ENCODE results near the gene TOB1.

Gene TOB1

DNA sequence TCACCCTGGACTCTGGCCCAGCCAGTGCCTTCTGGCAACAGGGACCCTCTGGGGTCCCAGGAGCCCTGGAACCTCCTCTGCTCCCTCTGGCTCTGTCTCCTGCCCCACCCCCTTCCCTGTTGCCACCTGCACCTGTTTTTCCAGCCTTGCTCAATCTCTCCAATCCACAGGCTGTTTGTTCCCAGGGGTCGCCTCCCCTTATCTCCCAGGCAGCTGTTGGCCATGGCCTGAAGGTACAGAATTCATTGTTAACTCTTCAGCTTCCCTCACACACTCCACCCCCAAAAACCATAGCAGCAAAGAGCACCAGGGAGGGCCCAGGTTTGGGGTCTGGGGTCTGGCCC, 39.3 kb upstream of the TOB1 start:
- H3K79me2 ChIP-seq (ENCODE audit: insufficient read depth, low read length) = no peaks in the 10 kb centered on the region
- H4K20me1 ChIP-seq (ENCODE audit: low read depth, low read length) = no peaks in the 10 kb centered on the region
- H2AFZ ChIP-seq (ENCODE audit: low read depth, low read length, severe bottlenecking) = no peak overlapping the region
- H3K9me2 ChIP-seq (replicated peaks; ENCODE audit: insufficient read depth, low read length) = no peaks in the 10 kb centered on the region
- TF ChIP-seq, protein P1, sequence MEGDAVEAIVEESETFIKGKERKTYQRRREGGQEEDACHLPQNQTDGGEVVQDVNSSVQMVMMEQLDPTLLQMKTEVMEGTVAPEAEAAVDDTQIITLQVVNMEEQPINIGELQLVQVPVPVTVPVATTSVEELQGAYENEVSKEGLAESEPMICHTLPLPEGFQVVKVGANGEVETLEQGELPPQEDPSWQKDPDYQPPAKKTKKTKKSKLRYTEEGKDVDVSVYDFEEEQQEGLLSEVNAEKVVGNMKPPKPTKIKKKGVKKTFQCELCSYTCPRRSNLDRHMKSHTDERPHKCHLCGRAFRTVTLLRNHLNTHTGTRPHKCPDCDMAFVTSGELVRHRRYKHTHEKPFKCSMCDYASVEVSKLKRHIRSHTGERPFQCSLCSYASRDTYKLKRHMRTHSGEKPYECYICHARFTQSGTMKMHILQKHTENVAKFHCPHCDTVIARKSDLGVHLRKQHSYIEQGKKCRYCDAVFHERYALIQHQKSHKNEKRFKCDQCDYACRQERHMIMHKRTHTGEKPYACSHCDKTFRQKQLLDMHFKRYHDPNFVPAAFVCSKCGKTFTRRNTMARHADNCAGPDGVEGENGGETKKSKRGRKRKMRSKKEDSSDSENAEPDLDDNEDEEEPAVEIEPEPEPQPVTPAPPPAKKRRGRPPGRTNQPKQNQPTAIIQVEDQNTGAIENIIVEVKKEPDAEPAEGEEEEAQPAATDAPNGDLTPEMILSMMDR (IDR thresholded peaks at IDR 0.05; ENCODE audit: insufficient read depth, low read length, poor library complexity, severe bottlenecking) = no peak
- no peaks in the 10 kb centered on the region for H3K27me3 ChIP-seq (ENCODE audit: low read length)
- 0 out of 2 replicates have a peak, but pooled peaks cover 6% of the 10 kb centered on the region for H3F3A ChIP-seq (ENCODE audit: insufficient read depth)
- H3K9ac ChIP-seq (ENCODE audit: low read length) = no peak overlapping the region
- H3K9me3 ChIP-seq (ENCODE audit: insufficient read depth, low read length) = no peaks in the 10 kb centered on the region
- H3K4me2 ChIP-seq (ENCODE audit: low read depth, low read length, poor library complexity, severe bottlenecking) = no peak overlapping the region
- H3K4me3 ChIP-seq (ENCODE audit: insufficient read depth, low read length, poor library complexity, severe bottlenecking) = no peak overlapping the region
- no peaks in the 10 kb centered on the region for H3K36me3 ChIP-seq (ENCODE audit: low read length)
- peak overlapping the region; percentile 90 for H3K27ac ChIP-seq (ENCODE audit: low read depth, low read length)

GRCh38 chr17:50904518-50905459, 38.6 kb upstream of the TOB1 start:
- Histone ChIP-seq H2AFZ (ENCODE audit: low read depth, low read length, severe bottlenecking) (peak overlapping the region; percentile 47), H3K9me2 (replicated peaks; ENCODE audit: insufficient read depth, low read length) (no peaks in the 10 kb centered on the region), H3K4me2 (ENCODE audit: low read depth, low read length, poor library complexity, severe bottlenecking) (peak overlapping the region; percentile 47), H3K27me3 (ENCODE audit: low read length) (no peaks in the 10 kb centered on the region), H4K20me1 (ENCODE audit: low read depth, low read length) (no peaks in the 10 kb centered on the region), H3K9me3 (ENCODE audit: insufficient read depth, low read length) (no peaks in the 10 kb centered on the region), H3K79me2 (ENCODE audit: insufficient read depth, low read length) (no peaks in the 10 kb centered on the region), H3K27ac (ENCODE audit: low read depth, low read length) (peak overlapping the region; percentile 90), H3F3A (ENCODE audit: insufficient read depth) (0 out of 2 replicates have a peak, but pooled peaks cover 6% of the 10 kb centered on the region), H3K9ac (ENCODE audit: low read length) (peak overlapping the region; percentile 32), H3K4me3 (ENCODE audit: insufficient read depth, low read length, poor library complexity, severe bottlenecking) (no peak overlapping the region), H3K36me3 (ENCODE audit: low read length) (no peaks in the 10 kb centered on the region)
- no peak for TF ChIP-seq EZH2phosphoT487 (conservative IDR thresholded peaks at IDR 0.05; ENCODE audit: low read length)
- TF ChIP-seq, protein P1 (IDR thresholded peaks at IDR 0.05; ENCODE audit: insufficient read depth, low read length, poor library complexity, severe bottlenecking) = no peak

DNA sequence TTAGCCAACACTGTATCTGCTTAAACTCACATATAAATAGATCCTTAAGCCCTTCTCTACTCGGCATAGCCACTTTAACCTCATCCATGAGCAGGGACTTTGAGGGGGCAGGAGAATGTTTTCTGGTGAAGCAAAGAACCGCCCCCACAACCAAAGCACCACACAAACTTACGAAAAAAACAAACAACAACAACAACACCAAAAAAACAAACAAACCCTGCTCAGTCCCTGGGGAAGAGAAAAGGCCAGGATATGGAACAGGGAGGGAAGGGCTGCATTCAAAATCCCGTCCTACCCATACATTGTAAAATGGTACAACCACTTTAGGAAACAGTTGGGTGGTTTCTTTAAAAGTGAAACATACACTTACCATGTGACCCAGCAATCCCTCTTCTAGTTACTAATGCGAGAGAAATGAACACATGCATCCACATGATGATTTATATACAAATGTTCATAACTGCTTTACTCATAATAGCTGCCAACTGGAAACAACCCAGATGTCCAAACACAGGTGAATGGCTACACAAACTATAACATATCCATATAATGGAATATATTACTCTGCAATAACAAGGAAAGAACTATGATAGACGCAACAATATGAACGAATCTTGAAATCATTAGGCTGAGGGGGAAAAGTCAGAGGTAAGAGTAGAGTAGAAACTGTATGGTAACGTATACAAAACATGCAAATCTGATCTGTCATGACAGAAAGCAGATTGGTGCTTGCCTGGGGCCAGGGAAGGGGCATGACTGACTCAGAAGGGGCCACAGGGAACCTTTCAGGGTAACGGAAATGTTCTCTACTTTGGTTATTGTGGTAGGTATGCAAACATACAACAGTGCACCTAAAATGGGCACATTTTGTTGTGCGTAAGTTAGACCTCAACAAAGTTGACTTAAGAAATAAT, 37.7 kb upstream of the TOB1 start:
- Histone ChIP-seq H3K79me2 (ENCODE audit: insufficient read depth, low read length) (no peaks in the 10 kb centered on the region), H3K36me3 (ENCODE audit: low read length) (no peaks in the 10 kb centered on the region), H3K27me3 (ENCODE audit: low read length) (no peaks in the 10 kb centered on the region), H3K9ac (ENCODE audit: low read length) (peak overlapping the region; percentile 32), H2AFZ (ENCODE audit: low read depth, low read length, severe bottlenecking) (peak overlapping the region; percentile 47), H3K4me2 (ENCODE audit: low read depth, low read length, poor library complexity, severe bottlenecking) (peak overlapping the region; percentile 47), H3K9me2 (replicated peaks; ENCODE audit: insufficient read depth, low read length) (no peaks in the 10 kb centered on the region), H4K20me1 (ENCODE audit: low read depth, low read length) (no peaks in the 10 kb centered on the region), H3K9me3 (ENCODE audit: insufficient read depth, low read length) (no peaks in the 10 kb centered on the region), H3F3A (ENCODE audit: insufficient read depth) (0 out of 2 replicates have a peak, but pooled peaks cover 6% of the 10 kb centered on the region), H3K4me3 (ENCODE audit: insufficient read depth, low read length, poor library complexity, severe bottlenecking) (peak overlapping the region; percentile 33), H3K27ac (ENCODE audit: low read depth, low read length) (peak overlapping the region; percentile 90)
- no peak for TF ChIP-seq EZH2phosphoT487 (conservative IDR thresholded peaks at IDR 0.05; ENCODE audit: low read length)
- TF ChIP-seq, protein P1 (IDR thresholded peaks at IDR 0.05; ENCODE audit: insufficient read depth, low read length, poor library complexity, severe bottlenecking) = no peak

Measured in SU-DHL-6 (cell line).